HepG2 (cell line): ENCODE data around the gene AFF4.

Source experiments
- CHD2 ChIP-seq: IDR thresholded peaks from 2 replicates; pipeline ENCODE4 v1.6.1; 2011; ENCODE audit warnings: low read depth, low read length, improper control_type of control experiment
- FIP1L1 ChIP-seq: fragments of 200-400 bp; formaldehyde crosslinking; IDR thresholded peaks from 2 replicates; pipeline ENCODE4 v1.6.1; 2018; ENCODE audit warnings: low read depth, mild to moderate bottlenecking, low read length, moderate library complexity, borderline replicate concordance; ENCODE audit not compliant: insufficient read depth
- ZKSCAN1 ChIP-seq: fragments of 150-350 bp; IDR thresholded peaks from 2 replicates; pipeline ENCODE4 v1.6.1; 2014; ENCODE audit warnings: low read length
- TF ChIP-seq, protein P1 (sequence below): IDR thresholded peaks from 2 replicates; pipeline ENCODE4 v1.6.1; 2016; ENCODE audit warnings: low read depth, borderline replicate concordance
- TF ChIP-seq, protein P2 (sequence below): sonication (generic); formaldehyde crosslinking; IDR thresholded peaks from 2 replicates; pipeline ENCODE4 v1.5.0; 2020; ENCODE audit warnings: mild to moderate bottlenecking, missing genetic modification reagents, moderate library complexity
- TF ChIP-seq, protein P3 (sequence below): sonication (generic); formaldehyde crosslinking; IDR thresholded peaks from 2 replicates; pipeline ENCODE4 v1.4.0; 2020; ENCODE audit warnings: missing genetic modification reagents

DNA sequence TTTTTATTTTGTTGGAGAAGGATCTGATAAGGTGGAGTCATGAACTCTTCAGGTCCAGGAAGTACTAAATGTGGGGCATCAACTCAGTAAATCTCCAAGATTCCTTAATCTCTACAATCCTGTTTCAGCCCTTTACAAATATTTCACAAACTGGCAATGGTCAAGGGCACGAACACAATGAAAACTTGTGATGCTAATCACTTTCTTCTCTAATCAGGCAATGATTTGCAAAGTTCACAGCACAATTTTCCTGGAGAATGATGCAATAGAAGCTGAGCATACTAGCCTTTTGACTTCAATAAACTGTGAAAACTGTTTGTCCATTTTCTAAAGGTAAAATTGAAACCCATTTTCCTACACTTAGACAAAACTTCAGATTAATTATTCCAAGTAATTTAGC lies 114.1 kb downstream of the AFF4 start:
- TF ChIP-seq, protein P1, sequence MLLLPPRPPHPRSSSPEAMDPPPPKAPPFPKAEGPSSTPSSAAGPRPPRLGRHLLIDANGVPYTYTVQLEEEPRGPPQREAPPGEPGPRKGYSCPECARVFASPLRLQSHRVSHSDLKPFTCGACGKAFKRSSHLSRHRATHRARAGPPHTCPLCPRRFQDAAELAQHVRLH (CRISPR knock-in tag): no peak
- TF ChIP-seq, protein P2, sequence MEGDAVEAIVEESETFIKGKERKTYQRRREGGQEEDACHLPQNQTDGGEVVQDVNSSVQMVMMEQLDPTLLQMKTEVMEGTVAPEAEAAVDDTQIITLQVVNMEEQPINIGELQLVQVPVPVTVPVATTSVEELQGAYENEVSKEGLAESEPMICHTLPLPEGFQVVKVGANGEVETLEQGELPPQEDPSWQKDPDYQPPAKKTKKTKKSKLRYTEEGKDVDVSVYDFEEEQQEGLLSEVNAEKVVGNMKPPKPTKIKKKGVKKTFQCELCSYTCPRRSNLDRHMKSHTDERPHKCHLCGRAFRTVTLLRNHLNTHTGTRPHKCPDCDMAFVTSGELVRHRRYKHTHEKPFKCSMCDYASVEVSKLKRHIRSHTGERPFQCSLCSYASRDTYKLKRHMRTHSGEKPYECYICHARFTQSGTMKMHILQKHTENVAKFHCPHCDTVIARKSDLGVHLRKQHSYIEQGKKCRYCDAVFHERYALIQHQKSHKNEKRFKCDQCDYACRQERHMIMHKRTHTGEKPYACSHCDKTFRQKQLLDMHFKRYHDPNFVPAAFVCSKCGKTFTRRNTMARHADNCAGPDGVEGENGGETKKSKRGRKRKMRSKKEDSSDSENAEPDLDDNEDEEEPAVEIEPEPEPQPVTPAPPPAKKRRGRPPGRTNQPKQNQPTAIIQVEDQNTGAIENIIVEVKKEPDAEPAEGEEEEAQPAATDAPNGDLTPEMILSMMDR (CRISPR knock-in tag): no peak
- TF ChIP-seq, protein P3, sequence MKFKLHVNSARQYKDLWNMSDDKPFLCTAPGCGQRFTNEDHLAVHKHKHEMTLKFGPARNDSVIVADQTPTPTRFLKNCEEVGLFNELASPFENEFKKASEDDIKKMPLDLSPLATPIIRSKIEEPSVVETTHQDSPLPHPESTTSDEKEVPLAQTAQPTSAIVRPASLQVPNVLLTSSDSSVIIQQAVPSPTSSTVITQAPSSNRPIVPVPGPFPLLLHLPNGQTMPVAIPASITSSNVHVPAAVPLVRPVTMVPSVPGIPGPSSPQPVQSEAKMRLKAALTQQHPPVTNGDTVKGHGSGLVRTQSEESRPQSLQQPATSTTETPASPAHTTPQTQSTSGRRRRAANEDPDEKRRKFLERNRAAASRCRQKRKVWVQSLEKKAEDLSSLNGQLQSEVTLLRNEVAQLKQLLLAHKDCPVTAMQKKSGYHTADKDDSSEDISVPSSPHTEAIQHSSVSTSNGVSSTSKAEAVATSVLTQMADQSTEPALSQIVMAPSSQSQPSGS: 0 out of 2 replicates have a peak, but pooled peaks have one; percentile 21
- TF ChIP-seq FIP1L1: no peak
- no peak for TF ChIP-seq ZKSCAN1
- no peak for TF ChIP-seq CHD2
